ENCODE measurements around the gene ARHGEF6. TPM values are rescaled to one million over a fixed set of nuclear protein-coding genes. Genes with fewer than 3 reads are reported as not detected.

The ARHGEF6 gene
- 11.6 and 12.1 TPM in 2 replicates for total RNA-seq

DNA sequence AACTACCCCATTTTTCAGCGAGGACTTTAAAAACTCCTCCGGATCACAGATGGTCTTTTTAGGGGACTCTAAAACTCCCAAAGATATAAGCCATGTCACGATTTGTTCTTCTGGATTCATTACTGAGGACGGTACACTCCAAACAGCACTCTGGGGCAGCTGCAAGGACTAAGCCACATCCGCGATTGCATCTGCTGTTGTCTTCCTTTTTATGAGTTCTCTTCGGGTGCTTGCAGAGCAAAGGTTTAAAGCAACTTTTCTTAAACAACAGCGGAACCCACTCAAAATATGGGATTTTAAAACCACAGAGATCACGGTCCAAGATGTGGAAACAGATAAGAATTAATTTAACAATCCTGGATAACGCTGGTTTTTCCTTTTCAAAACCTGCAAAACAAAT is at the start of gene ARHGEF6:
TSS of gene ARHGEF6 (minus strand) at position 170 of the 400 bp plus-strand sequence. CDS start at position 120, 50 bp downstream.

DNA sequence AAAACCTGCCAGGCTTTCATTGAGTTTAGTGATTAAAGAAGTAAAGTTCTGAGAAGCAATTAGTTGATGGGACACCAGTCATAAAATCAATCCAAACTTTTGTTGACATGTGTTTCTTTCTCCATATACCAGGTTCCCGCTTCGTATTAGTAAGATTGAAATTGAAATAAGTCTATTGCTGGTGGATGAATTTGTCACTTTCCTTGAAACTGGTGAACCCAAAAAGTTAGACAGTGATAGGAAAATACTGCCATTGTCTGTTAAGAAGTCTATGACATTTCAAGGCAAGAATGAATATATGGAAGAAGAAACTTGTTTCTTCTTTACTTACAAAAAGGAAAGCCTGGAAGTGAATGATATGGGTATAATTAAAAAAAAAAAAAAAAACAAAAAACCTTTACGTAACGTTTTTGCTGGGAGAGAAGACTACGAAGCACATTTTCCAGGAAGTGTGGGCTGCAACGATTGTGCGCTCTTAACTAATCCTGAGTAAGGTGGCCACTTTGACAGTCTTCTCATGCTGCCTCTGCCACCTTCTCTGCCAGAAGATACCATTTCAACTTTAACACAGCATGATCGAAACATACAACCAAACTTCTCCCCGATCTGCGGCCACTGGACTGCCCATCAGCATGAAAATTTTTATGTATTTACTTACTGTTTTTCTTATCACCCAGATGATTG is 132.9 kb downstream of the ARHGEF6 start, which contains the start of gene CD40LG:
TSS of gene CD40LG (plus strand) at position 482 of the 684 bp plus-strand sequence. CDS start at position 573, 91 bp downstream.

Other genes with a start within 250 kb of the ARHGEF6 start
- not detected in 2 replicates for gene VGLL1, start 248.7 kb downstream of the ARHGEF6 start, total RNA-seq
- gene CD40LG, start 132.8 kb downstream of the ARHGEF6 start, total RNA-seq = not detected in 2 replicates
- gene RBMX, start 99.8 kb upstream of the ARHGEF6 start, total RNA-seq = 94.0 and 121 TPM in 2 replicates